Measurements from ENCODE around the gene PPM1H.

GRCh38 chr12:62738616-62739015 is 196.3 kb downstream of the PPM1H start:
- TF ChIP-seq CTCF (IDR thresholded peaks at IDR 0.05) (no peak), EP300 (IDR thresholded peaks at IDR 0.05) (no peak), POLR2AphosphoS5 (IDR thresholded peaks at IDR 0.05) (no peak), POLR2A (IDR thresholded peaks at IDR 0.05; ENCODE audit: low read depth) (no peak)
